Measurements from ENCODE around the gene TET3.

DNA sequence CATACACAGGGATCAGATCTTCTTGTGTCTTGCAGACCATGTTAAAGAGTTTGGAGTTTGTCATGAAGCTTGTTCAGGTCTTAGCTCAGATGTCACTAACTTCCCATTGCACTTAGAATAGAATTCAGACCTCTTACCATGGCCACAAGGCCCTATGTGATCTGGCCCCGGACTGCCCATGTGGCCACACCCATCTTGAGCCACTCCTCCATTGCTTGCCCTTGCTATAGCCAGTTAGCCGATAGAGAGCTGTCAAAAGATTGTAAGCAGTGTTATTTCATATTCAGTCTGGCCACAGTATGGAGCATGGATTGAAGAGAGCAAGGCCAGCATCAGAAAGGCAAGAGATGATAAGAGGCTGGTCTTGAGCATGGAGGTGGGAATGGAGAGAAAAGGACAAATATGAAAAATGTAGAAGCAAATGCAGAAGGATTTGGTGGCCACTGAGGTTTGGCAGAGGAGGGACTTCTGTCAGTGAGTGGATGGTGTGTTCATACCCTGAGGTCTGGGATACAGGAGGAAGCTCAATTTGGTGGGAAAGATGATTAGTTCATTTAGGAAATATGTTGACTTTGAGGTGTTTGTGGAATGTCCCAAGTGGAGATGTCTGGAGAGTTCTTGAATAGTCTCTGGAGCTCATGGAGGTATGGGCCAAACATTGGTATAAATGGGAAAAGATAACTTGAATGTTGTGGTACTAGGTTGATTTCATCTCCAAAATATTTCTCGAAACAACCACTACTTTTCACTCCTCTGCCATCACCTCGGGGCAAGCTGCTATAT, 47.4 kb upstream of the TET3 start:
- TF ChIP-seq, protein P1, sequence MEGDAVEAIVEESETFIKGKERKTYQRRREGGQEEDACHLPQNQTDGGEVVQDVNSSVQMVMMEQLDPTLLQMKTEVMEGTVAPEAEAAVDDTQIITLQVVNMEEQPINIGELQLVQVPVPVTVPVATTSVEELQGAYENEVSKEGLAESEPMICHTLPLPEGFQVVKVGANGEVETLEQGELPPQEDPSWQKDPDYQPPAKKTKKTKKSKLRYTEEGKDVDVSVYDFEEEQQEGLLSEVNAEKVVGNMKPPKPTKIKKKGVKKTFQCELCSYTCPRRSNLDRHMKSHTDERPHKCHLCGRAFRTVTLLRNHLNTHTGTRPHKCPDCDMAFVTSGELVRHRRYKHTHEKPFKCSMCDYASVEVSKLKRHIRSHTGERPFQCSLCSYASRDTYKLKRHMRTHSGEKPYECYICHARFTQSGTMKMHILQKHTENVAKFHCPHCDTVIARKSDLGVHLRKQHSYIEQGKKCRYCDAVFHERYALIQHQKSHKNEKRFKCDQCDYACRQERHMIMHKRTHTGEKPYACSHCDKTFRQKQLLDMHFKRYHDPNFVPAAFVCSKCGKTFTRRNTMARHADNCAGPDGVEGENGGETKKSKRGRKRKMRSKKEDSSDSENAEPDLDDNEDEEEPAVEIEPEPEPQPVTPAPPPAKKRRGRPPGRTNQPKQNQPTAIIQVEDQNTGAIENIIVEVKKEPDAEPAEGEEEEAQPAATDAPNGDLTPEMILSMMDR (IDR thresholded peaks at IDR 0.05) = no peak
- TF ChIP-seq POLR2A (IDR thresholded peaks at IDR 0.05) = no peak
- no peak for TF ChIP-seq POLR2AphosphoS5 (IDR thresholded peaks at IDR 0.05)
